CD14-positive monocyte (primary cell): Measurements from ENCODE around the gene DGKI. TPM values are rescaled to one million over a fixed set of nuclear protein-coding genes. Genes with fewer than 3 reads are reported as not detected.

Experiments used
- DNase-seq, 3 donors: peaks; one replicate each; pipeline ENCODE4 v3.0.0-alpha.2; 2011 to 2022
- H2AFZ ChIP-seq: 2 replicates; pipeline ENCODE4 v1.6.0; 2012; ENCODE audit warnings: mild to moderate bottlenecking, low read depth, low read length, inconsistent platforms; ENCODE audit not compliant: insufficient read depth, poor library complexity, severe bottlenecking
- H3K27ac ChIP-seq, 2 donors: 1 replicate in 1 of 2; 2 replicates in 1 of 2; pipeline ENCODE4 v1.5.1; 2012 to 2013; ENCODE audit warnings: low read length in 2 of 2, control low read depth in 1 of 2, inconsistent platforms in 1 of 2, low read depth in 1 of 2, mild to moderate bottlenecking in 1 of 2
- H3K27me3 ChIP-seq, 2 donors: one replicate each; pipeline versions ENCODE4 v1.6.0 to v1.6.1; 2011 to 2013; ENCODE audit warnings: low read length in 2 of 2; ENCODE audit not compliant: control insufficient read depth in 2 of 2, insufficient read depth in 2 of 2
- H3K36me3 ChIP-seq, 2 donors: replicated peaks in 1 of 2; 1 replicate in 1 of 2; 2 replicates in 1 of 2; pipeline versions ENCODE4 v1.5.1 to v1.6.1; 2012 to 2013; ENCODE audit warnings: low read length in 2 of 2, control low read depth in 1 of 2, inconsistent platforms in 1 of 2, mild to moderate bottlenecking in 1 of 2; ENCODE audit not compliant: insufficient read depth in 2 of 2, control insufficient read depth in 1 of 2
- H3K4me1 ChIP-seq, 2 donors: 1 replicate in 1 of 2; 2 replicates in 1 of 2; pipeline versions ENCODE4 v1.5.1 to v1.6.1; 2012 to 2013; ENCODE audit warnings: low read length in 2 of 2, control low read depth in 1 of 2, inconsistent platforms in 1 of 2, mild to moderate bottlenecking in 1 of 2, moderate library complexity in 1 of 2; ENCODE audit not compliant: insufficient read depth in 2 of 2, control insufficient read depth in 1 of 2
- H3K4me2 ChIP-seq: replicated peaks from 2 replicates; pipeline ENCODE3; 2012; ENCODE audit warnings: low read length, moderate library complexity, mild to moderate bottlenecking; ENCODE audit not compliant: poor library complexity, severe bottlenecking; ENCODE audit errors: extremely low read depth
- H3K4me3 ChIP-seq, 3 experiments: fragments of 200-600 bp in 1 of 3; sonication (generic) in 1 of 3; replicated peaks in 1 of 3; 1 replicate in 2 of 3; 2 replicates in 1 of 3; pipeline ENCODE4 v1.5.1; 2011 to 2013; ENCODE audit warnings: low read length in 3 of 3, mild to moderate bottlenecking in 3 of 3, control low read depth in 2 of 3, low read depth in 2 of 3, inconsistent platforms in 1 of 3, moderate library complexity in 1 of 3
- H3K79me2 ChIP-seq: 2 replicates; pipeline ENCODE4 v1.6.0; 2012; ENCODE audit warnings: mild to moderate bottlenecking, control low read depth, inconsistent platforms, low read length, moderate library complexity; ENCODE audit not compliant: insufficient read depth
- H3K9ac ChIP-seq: 2 replicates; pipeline ENCODE4 v1.6.0; 2017; ENCODE audit warnings: low read length, mild to moderate bottlenecking; ENCODE audit not compliant: insufficient read depth, poor library complexity, severe bottlenecking
- H3K9me3 ChIP-seq, 2 donors: replicated peaks in 1 of 2; 1 replicate in 1 of 2; 2 replicates in 1 of 2; pipeline versions ENCODE4 v1.5.1 to v1.6.1; 2012 to 2013; ENCODE audit warnings: low read length in 2 of 2, control low read depth in 1 of 2; ENCODE audit not compliant: control insufficient read depth in 1 of 2, insufficient read depth in 1 of 2
- H4K20me1 ChIP-seq: 2 replicates; pipeline ENCODE4 v1.6.0; 2012; ENCODE audit warnings: mild to moderate bottlenecking, low read length, control low read depth, moderate library complexity; ENCODE audit not compliant: insufficient read depth
- H3K27ac Mint-ChIP-seq, 7 donors: one replicate each; pipeline ENCODE4 v1.8.0; 2020; ENCODE audit warnings: mild to moderate bottlenecking in 7 of 7, mixed read lengths in 7 of 7, moderate library complexity in 6 of 7, inconsistent platforms in 2 of 7
- H3K27me3 Mint-ChIP-seq, 3 donors: one replicate each; pipeline ENCODE4 v1.8.0; 2021 to 2022; ENCODE audit warnings: low read depth in 3 of 3, mild to moderate bottlenecking in 3 of 3, mixed read lengths in 3 of 3, moderate library complexity in 3 of 3, inconsistent platforms in 1 of 3
- H3K36me3 Mint-ChIP-seq, 2 donors: one replicate each; pipeline ENCODE4 v1.8.0; 2020; ENCODE audit warnings: mixed read lengths in 2 of 2, inconsistent platforms in 1 of 2, mild to moderate bottlenecking in 1 of 2
- H3K4me1 Mint-ChIP-seq: one replicate; pipeline ENCODE4 v1.8.0; 2020; ENCODE audit warnings: mild to moderate bottlenecking, mixed read lengths
- H3K4me3 Mint-ChIP-seq, 2 donors: one replicate each; pipeline ENCODE4 v1.8.0; 2020; ENCODE audit warnings: mild to moderate bottlenecking in 2 of 2, mixed read lengths in 2 of 2, moderate library complexity in 1 of 2
- H3K9me3 Mint-ChIP-seq, 7 donors: one replicate each; pipeline ENCODE4 v1.8.0; 2020 to 2022; ENCODE audit warnings: mixed read lengths in 7 of 7, mild to moderate bottlenecking in 6 of 7, moderate library complexity in 6 of 7, inconsistent platforms in 2 of 7
- CTCF ChIP-seq: fragments of 200-600 bp; IDR thresholded peaks from one replicate; pipeline ENCODE4 v1.8.0; 2022; ENCODE audit warnings: antibody characterized with exemption, mild to moderate bottlenecking
- WGBS: methylation state at CpG from one replicate; pipeline ENCODE4 v1.1.5; 2013; ENCODE audit warnings: missing lambda C conversion rate; ENCODE audit not compliant: insufficient coverage; 5-methylcytosine and 5-hydroxymethylcytosine counted together
- intact Hi-C, 2 donors: fragments of 100-400 bp; cut with micrococcal nuclease; formaldehyde crosslinking; loops; one replicate each; pipeline versions ENCODE4 v1.15.0 to v1.15.1; 2023
- polyA plus RNA-seq, 3 donors: library from polyadenylated mRNA; depleted of rRNA in 1 of 3; unstranded in 2 of 3; stranded (reverse) in 1 of 3; fragments of 300-500 nt in 2 of 3; fragments of >200 nt in 1 of 3; fragmentation: Illumina TruSeq in 2 of 3; gene quantifications; 1 replicate in 2 of 3; 2 replicates in 1 of 3; pipeline ENCODE4 v1.2.3, GENCODE V29; 2012 to 2021

The DGKI gene
- polyA plus RNA-seq, 3 donors = not detected

GRCh38 chr7:137458399-137458798 is 388.4 kb downstream of the DGKI start:
- Histone ChIP-seq H4K20me1 (no peaks in the 10 kb centered on the region), H3K27me3 (no peaks in the 10 kb centered on the region), H3K4me3 (no peak overlapping the region), H3K79me2 (no peaks in the 10 kb centered on the region), H3K27ac (no peak overlapping the region), H3K9me3 (no peaks in the 10 kb centered on the region), H3K4me1 (no peaks in the 10 kb centered on the region), H3K36me3 (no peaks in the 10 kb centered on the region), H3K4me2 (no peak overlapping the region), H2AFZ (no peak overlapping the region), H3K9ac (no peak overlapping the region)
- Mint-ChIP-seq H3K36me3 (no peaks in the 10 kb centered on the region), H3K4me1 (no peaks in the 10 kb centered on the region), H3K9me3 (no peaks in the 10 kb centered on the region), H3K27ac (no peak overlapping the region), H3K4me3 (no peak overlapping the region), H3K27me3 (no peaks in the 10 kb centered on the region)
- no peak for DNase-seq
- intact Hi-C loops = no loop called here
- WGBS = no CpG with 5 or more reads among the region's 2 CpGs
- no peak for TF ChIP-seq CTCF

- Histone ChIP-seq H3K27ac (no peak overlapping the region), H3K4me1 (no peaks in the 10 kb centered on the region), H3K4me3 (no peak overlapping the region), H2AFZ (no peak overlapping the region), H4K20me1 (no peaks in the 10 kb centered on the region), H3K4me2 (no peak overlapping the region), H3K9ac (no peak overlapping the region), H3K27me3 (no peaks in the 10 kb centered on the region), H3K79me2 (no peaks in the 10 kb centered on the region), H3K9me3 (no peaks in the 10 kb centered on the region), H3K36me3 (no peaks in the 10 kb centered on the region)
- no peak for TF ChIP-seq CTCF
- Mint-ChIP-seq H3K36me3 (no peaks in the 10 kb centered on the region), H3K27me3 (no peaks in the 10 kb centered on the region), H3K4me1 (no peaks in the 10 kb centered on the region), H3K27ac (no peak overlapping the region), H3K9me3 (no peaks in the 10 kb centered on the region), H3K4me3 (no peak overlapping the region)
- intact Hi-C loops = no loop called here
- 69% methylated on average over 3 of the region's 6 CpGs for WGBS
- DNase-seq = no peak
Measured at GRCh38 chr7:137454767-137455166, 392.0 kb downstream of the DGKI start.
